Subcutaneous adipose tissue (tissue), 4 donors: Measurements from ENCODE around the gene GH1. TPM values are rescaled to one million over a fixed set of nuclear protein-coding genes. Genes with fewer than 3 reads are reported as not detected.

ENCODE experiments used
- CTCF ChIP-seq: fragments of 450-650 bp; IDR thresholded peaks from one replicate; pipeline ENCODE4 v1.5.1; 2016; ENCODE audit warnings: low read depth, mild to moderate bottlenecking, control low read depth, antibody characterized with exemption, moderate library complexity
- total RNA-seq, 4 donors: library from RNA; depleted of rRNA; stranded (reverse); fragments of >200 nt; gene quantifications; one replicate each; pipeline ENCODE4 v1.1.0, GENCODE V29; 2016

The GH1 gene
- total RNA-seq, 4 donors from 2014 or later = not detected

GRCh38 chr17:63929860-63930766 is 11.5 kb upstream of the GH1 start:
- TF ChIP-seq CTCF = no peak

GRCh38 chr17:63928966-63929695 is 10.5 kb upstream of the GH1 start:
- TF ChIP-seq CTCF = no peak

GRCh38 chr17:63928172-63928666 is 9.6 kb upstream of the GH1 start:
- TF ChIP-seq CTCF = no peak

GRCh38 chr17:63927464-63928171 is 9.0 kb upstream of the GH1 start:
- TF ChIP-seq CTCF = no peak

- TF ChIP-seq CTCF = no peak
Measured at GRCh38 chr17:63926164-63926563, 7.5 kb upstream of the GH1 start.

GRCh38 chr17:63925615-63926014 is 7.0 kb upstream of the GH1 start:
- TF ChIP-seq CTCF = no peak
